SK-N-MC (cell line): ENCODE measurements around the gene TMEM221.

Source experiments
- DNase-seq: peaks from one replicate; pipeline ENCODE4 v3.0.0-alpha.2; 2011; ENCODE audit warnings: low read depth, low spot score
- H3K27ac ChIP-seq: fragments of 200-600 bp; sonication (generic); 2 replicates; pipeline ENCODE4 v1.5.1; 2016; ENCODE audit warnings: mixed run types
- H3K36me3 ChIP-seq: fragments of 200-600 bp; sonication (generic); 2 replicates; pipeline ENCODE4 v1.6.1; 2017; ENCODE audit warnings: antibody characterized with exemption, low read length, mixed read lengths; ENCODE audit not compliant: insufficient read depth
- H3K4me3 ChIP-seq: fragments of 200-600 bp; sonication (generic); 2 replicates; pipeline ENCODE4 v1.5.1; 2016
- H3K9ac ChIP-seq: fragments of 200-600 bp; sonication (generic); 2 replicates; pipeline ENCODE4 v1.8.0; 2017; ENCODE audit warnings: mixed run types, mixed read lengths; ENCODE audit not compliant: insufficient read length
- H3K9me3 ChIP-seq: fragments of 200-600 bp; sonication (generic); 2 replicates; pipeline ENCODE4 v1.6.1; 2017; ENCODE audit warnings: low read depth, mild to moderate bottlenecking, antibody characterized with exemption, low read length, moderate library complexity, mixed read lengths
- EZH2 ChIP-seq: fragments of 200-600 bp; sonication (generic); IDR thresholded peaks from one replicate; pipeline ENCODE4 v1.6.1; 2017; ENCODE audit warnings: antibody characterized with exemption
- FOXP2 ChIP-seq: optimal IDR thresholded peaks from 2 replicates; pipeline ENCODE3; 2011; ENCODE audit warnings: mild to moderate bottlenecking, moderate library complexity; ENCODE audit not compliant: insufficient read depth; ENCODE audit errors: extremely low read length, control extremely low read depth
- POLR2AphosphoS5 ChIP-seq: IDR thresholded peaks from 2 replicates; pipeline ENCODE4 v1.6.1; 2012; ENCODE audit warnings: mild to moderate bottlenecking, low read depth, low read length, borderline replicate concordance

TMEM221 gene

GRCh38 chr19:17455308-17456123 is 7.0 kb upstream of the TMEM221 start:
- no peak for DNase-seq
- Histone ChIP-seq H3K4me3 (no peak overlapping the region), H3K27ac (no peak overlapping the region), H3K36me3 (no peaks in the 10 kb centered on the region), H3K9me3 (no peaks in the 10 kb centered on the region), H3K9ac (no peak overlapping the region)
- TF ChIP-seq EZH2 (no peak), FOXP2 (no peak), POLR2AphosphoS5 (no peak)

GRCh38 chr19:17454576-17455071 is 6.2 kb upstream of the TMEM221 start:
- Histone ChIP-seq H3K27ac (no peak overlapping the region), H3K4me3 (no peak overlapping the region), H3K9me3 (no peaks in the 10 kb centered on the region), H3K36me3 (no peaks in the 10 kb centered on the region), H3K9ac (no peak overlapping the region)
- TF ChIP-seq EZH2 (no peak), POLR2AphosphoS5 (no peak), FOXP2 (no peak)
- DNase-seq = no peak

GRCh38 chr19:17451820-17452219 is 3.4 kb upstream of the TMEM221 start:
- H3K27ac ChIP-seq = no peak overlapping the region
- H3K9ac ChIP-seq = no peak overlapping the region
- no peaks in the 10 kb centered on the region for H3K9me3 ChIP-seq
- TF ChIP-seq FOXP2 = no peak
- no peak for TF ChIP-seq POLR2AphosphoS5
- TF ChIP-seq EZH2 = no peak
- no peak for DNase-seq
- no peak overlapping the region for H3K4me3 ChIP-seq
- no peaks in the 10 kb centered on the region for H3K36me3 ChIP-seq

GRCh38 chr19:17450264-17451075 is 2.0 kb upstream of the TMEM221 start:
- Histone ChIP-seq H3K27ac (no peak overlapping the region), H3K36me3 (no peaks in the 10 kb centered on the region)
- no peak for TF ChIP-seq EZH2
- no peak for TF ChIP-seq FOXP2
- no peak for TF ChIP-seq POLR2AphosphoS5

GRCh38 chr19:17447704-17448130 is 751 bp downstream of the TMEM221 start:
- DNase-seq = no peak
- no peak overlapping the region for H3K9ac ChIP-seq
- TF ChIP-seq EZH2 = no peak
- TF ChIP-seq FOXP2 = no peak
- TF ChIP-seq POLR2AphosphoS5 = no peak
- no peaks in the 10 kb centered on the region for H3K36me3 ChIP-seq
- no peak overlapping the region for H3K27ac ChIP-seq
- no peak overlapping the region for H3K4me3 ChIP-seq
- no peaks in the 10 kb centered on the region for H3K9me3 ChIP-seq

More at GRCh38 chr19:17450264-17451075, 2.0 kb upstream of the TMEM221 start:
- no peak overlapping the region for H3K9ac ChIP-seq
- no peak overlapping the region for H3K4me3 ChIP-seq
- no peak for DNase-seq
- H3K9me3 ChIP-seq = no peaks in the 10 kb centered on the region

GRCh38 chr19:17445526-17446165 is 2.8 kb downstream of the TMEM221 start:
- H3K9ac ChIP-seq = no peak overlapping the region

GRCh38 chr19:17441241-17442021 is 7.0 kb downstream of the TMEM221 start:
- Histone ChIP-seq H3K9ac (no peak overlapping the region), H3K27ac (no peak overlapping the region), H3K36me3 (no peaks in the 10 kb centered on the region), H3K4me3 (no peak overlapping the region), H3K9me3 (no peaks in the 10 kb centered on the region)
- TF ChIP-seq EZH2 = no peak
- TF ChIP-seq FOXP2 = no peak
- no peak for TF ChIP-seq POLR2AphosphoS5
- no peak for DNase-seq

More at GRCh38 chr19:17445526-17446165, 2.8 kb downstream of the TMEM221 start:
- no peak overlapping the region for H3K27ac ChIP-seq
- H3K36me3 ChIP-seq = no peaks in the 10 kb centered on the region
- no peaks in the 10 kb centered on the region for H3K9me3 ChIP-seq
- no peak for DNase-seq
- no peak overlapping the region for H3K4me3 ChIP-seq
- no peak for TF ChIP-seq EZH2
- no peak for TF ChIP-seq FOXP2
- TF ChIP-seq POLR2AphosphoS5 = no peak

- TF ChIP-seq EZH2 (no peak), FOXP2 (no peak), POLR2AphosphoS5 (no peak)
- no peak for DNase-seq
These were observed 11.6 kb downstream of the TMEM221 start for GRCh38 chr19:17436874-17437267.

More at GRCh38 chr19:17436874-17437267, 11.6 kb downstream of the TMEM221 start:
- Histone ChIP-seq H3K9ac (no peak overlapping the region), H3K36me3 (no peaks in the 10 kb centered on the region), H3K27ac (no peak overlapping the region), H3K4me3 (no peak overlapping the region), H3K9me3 (no peaks in the 10 kb centered on the region)
